Measurements from ENCODE around the gene ZNF718.

GRCh38 chr4:205097-205756, 80.9 kb downstream of the ZNF718 start:
- TF ChIP-seq POLR2A (IDR thresholded peaks at IDR 0.05; ENCODE audit: extremely low read depth, insufficient read length) = no peak
- TF ChIP-seq, protein P1, sequence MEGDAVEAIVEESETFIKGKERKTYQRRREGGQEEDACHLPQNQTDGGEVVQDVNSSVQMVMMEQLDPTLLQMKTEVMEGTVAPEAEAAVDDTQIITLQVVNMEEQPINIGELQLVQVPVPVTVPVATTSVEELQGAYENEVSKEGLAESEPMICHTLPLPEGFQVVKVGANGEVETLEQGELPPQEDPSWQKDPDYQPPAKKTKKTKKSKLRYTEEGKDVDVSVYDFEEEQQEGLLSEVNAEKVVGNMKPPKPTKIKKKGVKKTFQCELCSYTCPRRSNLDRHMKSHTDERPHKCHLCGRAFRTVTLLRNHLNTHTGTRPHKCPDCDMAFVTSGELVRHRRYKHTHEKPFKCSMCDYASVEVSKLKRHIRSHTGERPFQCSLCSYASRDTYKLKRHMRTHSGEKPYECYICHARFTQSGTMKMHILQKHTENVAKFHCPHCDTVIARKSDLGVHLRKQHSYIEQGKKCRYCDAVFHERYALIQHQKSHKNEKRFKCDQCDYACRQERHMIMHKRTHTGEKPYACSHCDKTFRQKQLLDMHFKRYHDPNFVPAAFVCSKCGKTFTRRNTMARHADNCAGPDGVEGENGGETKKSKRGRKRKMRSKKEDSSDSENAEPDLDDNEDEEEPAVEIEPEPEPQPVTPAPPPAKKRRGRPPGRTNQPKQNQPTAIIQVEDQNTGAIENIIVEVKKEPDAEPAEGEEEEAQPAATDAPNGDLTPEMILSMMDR (IDR thresholded peaks at IDR 0.05; ENCODE audit: low read depth, low read length) = no peak
- TF ChIP-seq MAX (IDR thresholded peaks at IDR 0.05; ENCODE audit: low read depth, low read length) = no peak
- no peak for TF ChIP-seq MYC (IDR thresholded peaks at IDR 0.05; ENCODE audit: low read depth, low read length)

Measured in NB4 (cell line).